ENCODE data around the gene SPDYC. TPM values are rescaled to one million over a fixed set of nuclear protein-coding genes. Genes with fewer than 3 reads are reported as not detected.
"Not testable (repeated sequence)": the region's sequence is repeated elsewhere in the genome, so short reads cannot be mapped to it uniquely, and the experiment has no call there.

The SPDYC gene
- total RNA-seq, 1 donor, result not detected

DNA sequence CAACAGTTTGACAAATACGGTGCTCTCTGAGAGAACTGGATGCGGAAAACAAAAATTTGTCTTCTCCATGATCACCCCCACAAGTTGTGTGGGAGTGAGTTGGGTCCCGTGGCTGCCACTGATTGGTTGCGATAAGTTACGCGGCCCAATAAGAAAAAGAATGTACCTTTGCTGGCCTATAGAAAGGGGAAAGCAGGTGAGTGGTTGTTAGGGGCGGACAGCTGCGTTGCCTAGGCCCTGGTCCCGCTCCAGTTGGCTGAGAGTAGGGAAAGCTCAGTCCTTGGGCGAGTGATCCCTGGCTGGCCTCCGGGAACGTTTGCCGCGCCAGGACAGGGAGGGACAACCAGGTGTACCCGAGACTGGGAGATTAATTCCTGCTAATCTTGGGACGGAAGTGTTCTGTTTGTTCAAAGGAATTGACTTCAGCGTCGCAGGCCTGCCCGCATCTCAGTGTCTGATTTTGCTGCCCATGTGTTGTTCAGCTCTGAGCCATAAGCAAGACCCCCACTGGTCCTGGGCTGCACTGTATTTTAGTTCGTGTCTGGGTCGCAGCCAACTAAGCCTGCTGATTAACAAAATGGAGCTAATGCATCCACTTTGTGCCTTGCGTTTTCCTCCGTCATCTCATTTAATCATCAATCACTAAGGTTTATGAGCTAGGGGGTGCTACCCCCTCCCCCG, 34.9 kb upstream of the SPDYC start:
- peak; percentile 96 for DNase-seq (ENCODE audit: low read depth)
- TF ChIP-seq, protein P1, sequence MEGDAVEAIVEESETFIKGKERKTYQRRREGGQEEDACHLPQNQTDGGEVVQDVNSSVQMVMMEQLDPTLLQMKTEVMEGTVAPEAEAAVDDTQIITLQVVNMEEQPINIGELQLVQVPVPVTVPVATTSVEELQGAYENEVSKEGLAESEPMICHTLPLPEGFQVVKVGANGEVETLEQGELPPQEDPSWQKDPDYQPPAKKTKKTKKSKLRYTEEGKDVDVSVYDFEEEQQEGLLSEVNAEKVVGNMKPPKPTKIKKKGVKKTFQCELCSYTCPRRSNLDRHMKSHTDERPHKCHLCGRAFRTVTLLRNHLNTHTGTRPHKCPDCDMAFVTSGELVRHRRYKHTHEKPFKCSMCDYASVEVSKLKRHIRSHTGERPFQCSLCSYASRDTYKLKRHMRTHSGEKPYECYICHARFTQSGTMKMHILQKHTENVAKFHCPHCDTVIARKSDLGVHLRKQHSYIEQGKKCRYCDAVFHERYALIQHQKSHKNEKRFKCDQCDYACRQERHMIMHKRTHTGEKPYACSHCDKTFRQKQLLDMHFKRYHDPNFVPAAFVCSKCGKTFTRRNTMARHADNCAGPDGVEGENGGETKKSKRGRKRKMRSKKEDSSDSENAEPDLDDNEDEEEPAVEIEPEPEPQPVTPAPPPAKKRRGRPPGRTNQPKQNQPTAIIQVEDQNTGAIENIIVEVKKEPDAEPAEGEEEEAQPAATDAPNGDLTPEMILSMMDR (IDR thresholded peaks at IDR 0.05; ENCODE audit: insufficient read depth, low read length), result no peak
- peak overlapping the region; percentile 94 for H3K4me3 ChIP-seq (ENCODE audit: low read depth, low read length)

DNA sequence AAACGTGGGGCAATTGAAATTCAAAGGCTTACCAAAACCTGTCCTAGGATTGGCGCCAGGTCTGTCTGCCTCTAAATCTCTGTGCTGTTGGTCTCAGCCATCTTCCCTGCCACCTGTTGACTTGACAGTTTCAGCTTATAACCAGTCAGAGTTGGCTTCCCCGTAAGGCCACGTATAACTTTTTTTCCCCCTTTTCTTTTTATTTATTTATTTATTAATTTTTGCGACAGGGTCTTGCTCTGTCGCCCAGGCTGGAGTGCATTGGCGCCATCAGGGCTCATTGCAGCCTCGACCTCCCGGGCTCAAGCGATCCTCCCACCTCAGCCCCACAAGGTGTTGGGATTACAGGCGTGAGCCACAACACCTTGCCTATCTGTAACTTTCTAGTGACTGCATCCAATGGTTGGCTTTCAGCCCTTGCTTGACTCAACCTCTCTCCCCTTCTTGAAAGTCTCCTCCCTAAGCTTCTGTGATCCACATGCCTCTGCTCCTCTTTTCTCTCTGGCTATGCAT, 34.3 kb upstream of the SPDYC start:
- no peak for DNase-seq (ENCODE audit: low read depth)
- TF ChIP-seq, protein P1 (IDR thresholded peaks at IDR 0.05; ENCODE audit: insufficient read depth, low read length), result no peak
- H3K4me3 ChIP-seq (ENCODE audit: low read depth, low read length), result peak overlapping the region; percentile 94

- DNase-seq (ENCODE audit: low read depth), result no peak
- TF ChIP-seq, protein P1 (IDR thresholded peaks at IDR 0.05; ENCODE audit: insufficient read depth, low read length), result no peak
- no peak overlapping the region for H3K4me3 ChIP-seq (ENCODE audit: low read depth, low read length)
Measured at GRCh38 chr11:65136515-65137096, 33.4 kb upstream of the SPDYC start.

DNA sequence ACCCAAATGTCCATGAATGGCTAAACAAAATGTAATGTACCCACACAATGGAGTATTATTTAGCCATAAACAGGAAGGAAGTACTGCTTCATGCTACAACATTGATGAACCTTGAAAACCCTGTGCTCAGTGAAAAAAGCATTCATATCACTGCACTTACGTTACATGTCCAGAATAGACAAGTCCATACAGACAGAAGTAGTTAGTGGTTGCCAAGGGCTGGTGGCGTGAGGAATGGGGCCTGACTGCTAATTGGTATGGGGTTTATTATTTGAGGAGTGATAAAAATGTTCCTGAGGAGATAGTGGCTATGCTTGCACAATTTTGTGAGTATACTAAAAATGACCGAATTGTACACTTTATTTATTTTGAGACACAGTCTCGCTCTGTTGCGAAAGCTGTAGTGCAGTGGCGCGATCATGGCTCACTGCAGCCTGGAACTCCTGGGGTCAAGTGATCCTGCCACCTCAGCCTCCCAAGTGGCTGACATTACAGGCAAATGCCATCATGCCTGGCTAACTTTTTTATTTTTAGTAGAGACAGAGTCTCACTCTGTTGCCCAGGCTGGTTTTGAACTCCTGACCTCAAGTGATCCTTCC, 28.0 kb upstream of the SPDYC start:
- H3K4me3 ChIP-seq (ENCODE audit: low read depth, low read length), result no peak overlapping the region
- TF ChIP-seq, protein P1 (IDR thresholded peaks at IDR 0.05; ENCODE audit: insufficient read depth, low read length), result no peak

GRCh38 chr11:65147352-65148075, 22.5 kb upstream of the SPDYC start:
- no peak for DNase-seq (ENCODE audit: low read depth)
- TF ChIP-seq, protein P1 (IDR thresholded peaks at IDR 0.05; ENCODE audit: insufficient read depth, low read length), result no peak
- H3K4me3 ChIP-seq (ENCODE audit: low read depth, low read length), result no peak overlapping the region

More for the DNA sequence above, 28.0 kb upstream of the SPDYC start:
- no peak for DNase-seq (ENCODE audit: low read depth)

DNA sequence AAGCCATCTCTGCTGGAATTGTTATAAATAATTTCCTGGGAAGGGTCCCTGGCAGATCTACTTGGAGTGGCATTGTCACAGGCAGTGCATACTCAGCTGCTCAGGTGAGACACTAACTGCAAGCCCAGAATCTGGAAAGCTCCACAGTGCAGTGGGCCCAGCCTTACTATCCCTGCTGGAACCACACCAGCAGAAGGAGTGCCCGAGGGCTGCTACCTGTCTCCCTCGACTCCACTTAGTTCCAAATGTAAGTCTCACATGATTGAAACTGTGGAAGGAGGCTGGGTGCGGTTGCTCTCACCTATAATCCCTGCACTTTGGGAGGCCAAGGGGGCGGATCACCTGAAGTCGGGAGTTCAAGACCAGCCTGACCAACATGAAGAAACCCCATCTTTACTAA, 21.4 kb upstream of the SPDYC start:
- TF ChIP-seq, protein P1 (IDR thresholded peaks at IDR 0.05; ENCODE audit: insufficient read depth, low read length), result no peak
- DNase-seq (ENCODE audit: low read depth), result no peak
- no peak overlapping the region for H3K4me3 ChIP-seq (ENCODE audit: low read depth, low read length)

GRCh38 chr11:65150131-65150508, 19.9 kb upstream of the SPDYC start:
- DNase-seq (ENCODE audit: low read depth); H3K4me3 ChIP-seq (ENCODE audit: low read depth, low read length): not testable (repeated sequence)

Measured in fibroblast of the aortic adventitia (primary cell).